A549 (cell line): ENCODE data around the gene CACNA1I. TPM values are rescaled to one million over a fixed set of nuclear protein-coding genes. Genes with fewer than 3 reads are reported as not detected.

ENCODE experiments used
- ATAC-seq, 2 experiments: fragments of 200-7000 bp in 1 of 2; fragments of >200 bp in 1 of 2; cut with Nextera tagmentation in 1 of 2; cut with Tn5 transposase in 1 of 2; 3 replicates each; pipeline versions ENCODE4 v1.8.0 to v1.9.1; 2018 to 2020; ENCODE audit warnings: mild to moderate bottlenecking in 1 of 2, moderate library complexity in 1 of 2
- CTCF ChIA-PET: fragments of 300-600 bp; sonication (Branson Sonifier 250); formaldehyde crosslinking; extraction: SDS; loops from one replicate; lab custom pipeline; 2021; ENCODE audit warnings: antibody characterized with exemption, inconsistent platforms; lab: Yijun Ruan, JAX
- POLR2A ChIA-PET: fragments of 350-600 bp; formaldehyde crosslinking; extraction: SDS; loops from one replicate; lab custom pipeline; 2021; ENCODE audit warnings: antibody characterized with exemption, inconsistent platforms; lab: Yijun Ruan, JAX
- DNase-seq, 2 experiments: peaks; one replicate each; pipeline versions ENCODE4 v3.0.0 to v3.0.0-alpha.2; 2011 to 2016; ENCODE audit warnings: low read depth in 1 of 2, low spot score in 1 of 2
- FAIRE-seq: peaks from 2 replicates; lab custom pipeline; 2011; peaks lifted over from hg19 to GRCh38; lab: Jason Lieb, UNC
- H3K27ac ChIP-seq, 2 experiments: fragments of >200 bp; sonication (Bioruptor Twin); formaldehyde crosslinking; 3 replicates each; pipeline ENCODE4 v1.5.1; 2016 to 2017
- H3K4me1 ChIP-seq: fragments of >200 bp; sonication (Bioruptor Twin); formaldehyde crosslinking; 3 replicates; pipeline ENCODE4 v1.6.1; 2016
- H3K4me2 ChIP-seq: fragments of >200 bp; sonication (Bioruptor Twin); formaldehyde crosslinking; 3 replicates; pipeline ENCODE4 v1.6.1; 2016
- H3K4me3 ChIP-seq: fragments of >200 bp; sonication (Bioruptor Twin); formaldehyde crosslinking; 3 replicates; pipeline ENCODE4 v1.5.1; 2016
- H3K9me3 ChIP-seq: fragments of >200 bp; sonication (Bioruptor Twin); formaldehyde crosslinking; 3 replicates; pipeline ENCODE4 v1.6.1; 2016
- BHLHE40 ChIP-seq: IDR thresholded peaks from 2 replicates; pipeline ENCODE4 v1.6.1; 2012; ENCODE audit warnings: low read depth, low read length, inconsistent platforms
- CHD2 ChIP-seq: fragments of 150-350 bp; IDR thresholded peaks from 2 replicates; pipeline ENCODE4 v1.6.1; 2014; ENCODE audit warnings: low read length; ENCODE audit not compliant: partially characterized antibody
- GATA3 ChIP-seq: IDR thresholded peaks from 2 replicates; pipeline ENCODE4 v1.6.1; 2012; ENCODE audit warnings: borderline replicate concordance
- HDAC2 ChIP-seq: fragments of 200-600 bp; sonication (generic); IDR thresholded peaks from 2 replicates; pipeline ENCODE4 v1.6.1; 2016
- HOXB13 ChIP-seq: fragments of 250-450 bp; sonication (Bioruptor Pico); IDR thresholded peaks from 2 replicates; pipeline ENCODE4 v1.5.0; 2020; ENCODE audit warnings: low read depth, mild to moderate bottlenecking, moderate library complexity
- KDM5A ChIP-seq: fragments of 200-600 bp; sonication (generic); IDR thresholded peaks from 2 replicates; pipeline ENCODE4 v1.6.1; 2016; ENCODE audit warnings: antibody characterized with exemption, mild to moderate bottlenecking
- MAFK ChIP-seq: fragments of 450-650 bp; IDR thresholded peaks from 2 replicates; pipeline ENCODE4 v1.6.1; 2014; ENCODE audit not compliant: partially characterized antibody
- MYC ChIP-seq: IDR thresholded peaks from 2 replicates; pipeline ENCODE4 v1.6.1; 2012; ENCODE audit warnings: mild to moderate bottlenecking, inconsistent platforms, low read length, improper control_type of control experiment, borderline replicate concordance
- NFE2L2 ChIP-seq: fragments of 150-350 bp; conservative IDR thresholded peaks from 2 replicates; pipeline ENCODE4 v1.6.1; 2014; ENCODE audit warnings: low read length
- NPAS2 ChIP-seq: fragments of 250-450 bp; sonication (Bioruptor Pico); IDR thresholded peaks from 2 replicates; pipeline ENCODE4 v1.8.0; 2022; ENCODE audit warnings: mild to moderate bottlenecking, moderate library complexity, borderline replicate concordance
- POLR2A ChIP-seq: IDR thresholded peaks from 2 replicates; pipeline ENCODE4 v1.6.1; 2012; ENCODE audit warnings: mild to moderate bottlenecking, low read length
- RARB ChIP-seq: fragments of 250-450 bp; sonication (Bioruptor Pico); IDR thresholded peaks from 2 replicates; pipeline ENCODE4 v1.8.0; 2021; ENCODE audit warnings: mild to moderate bottlenecking, moderate library complexity
- SREBF2 ChIP-seq: fragments of 450-650 bp; IDR thresholded peaks from 2 replicates; pipeline ENCODE4 v1.6.1; 2014; ENCODE audit warnings: mild to moderate bottlenecking, moderate library complexity
- TP53 ChIP-seq: fragments of 250-450 bp; sonication (Bioruptor Pico); IDR thresholded peaks from 2 replicates; pipeline ENCODE4 v1.5.0; 2021; ENCODE audit warnings: mild to moderate bottlenecking, moderate library complexity
- ZFP36 ChIP-seq: fragments of 450-650 bp; IDR thresholded peaks from 2 replicates; pipeline ENCODE4 v1.6.1; 2014; ENCODE audit warnings: borderline replicate concordance; ENCODE audit not compliant: partially characterized antibody
- whole genome bisulfite sequencing: methylation state at CpG from one replicate; pipeline ENCODE4 v1.1.6; 2017; ENCODE audit errors: missing lambda C conversion rate; 5-methylcytosine and 5-hydroxymethylcytosine counted together
- polyA plus RNA-seq, 4 experiments: library from polyadenylated mRNA; depleted of rRNA in 3 of 4; stranded (reverse); fragments of >200 nt; fragmentation: RNase III in 1 of 4; extraction: RNeasy Plus Mini Kit Qiagen cat#74134 plus additional on column Dnase treatment in 1 of 4; gene quantifications; 2 replicates in 3 of 4; 3 replicates in 1 of 4; pipeline ENCODE4 v1.2.3, GENCODE V29; 2011 to 2017
- TF ChIP-seq, protein P1 (sequence below): fragments of >200 bp; sonication (Bioruptor Twin); formaldehyde crosslinking; IDR thresholded peaks from 2 replicates; pipeline ENCODE4 v1.6.1; 2016
- TF ChIP-seq, protein P2 (sequence below): fragments of 200-600 bp; sonication (generic); IDR thresholded peaks from 2 replicates; pipeline ENCODE4 v1.6.1; 2016; ENCODE audit warnings: antibody characterized with exemption, mild to moderate bottlenecking, moderate library complexity

The CACNA1I gene
- polyA plus RNA-seq, 2 of the 4 experiments (the other 2 are of a cell fraction), result 0.03 to 0.13 TPM

DNA sequence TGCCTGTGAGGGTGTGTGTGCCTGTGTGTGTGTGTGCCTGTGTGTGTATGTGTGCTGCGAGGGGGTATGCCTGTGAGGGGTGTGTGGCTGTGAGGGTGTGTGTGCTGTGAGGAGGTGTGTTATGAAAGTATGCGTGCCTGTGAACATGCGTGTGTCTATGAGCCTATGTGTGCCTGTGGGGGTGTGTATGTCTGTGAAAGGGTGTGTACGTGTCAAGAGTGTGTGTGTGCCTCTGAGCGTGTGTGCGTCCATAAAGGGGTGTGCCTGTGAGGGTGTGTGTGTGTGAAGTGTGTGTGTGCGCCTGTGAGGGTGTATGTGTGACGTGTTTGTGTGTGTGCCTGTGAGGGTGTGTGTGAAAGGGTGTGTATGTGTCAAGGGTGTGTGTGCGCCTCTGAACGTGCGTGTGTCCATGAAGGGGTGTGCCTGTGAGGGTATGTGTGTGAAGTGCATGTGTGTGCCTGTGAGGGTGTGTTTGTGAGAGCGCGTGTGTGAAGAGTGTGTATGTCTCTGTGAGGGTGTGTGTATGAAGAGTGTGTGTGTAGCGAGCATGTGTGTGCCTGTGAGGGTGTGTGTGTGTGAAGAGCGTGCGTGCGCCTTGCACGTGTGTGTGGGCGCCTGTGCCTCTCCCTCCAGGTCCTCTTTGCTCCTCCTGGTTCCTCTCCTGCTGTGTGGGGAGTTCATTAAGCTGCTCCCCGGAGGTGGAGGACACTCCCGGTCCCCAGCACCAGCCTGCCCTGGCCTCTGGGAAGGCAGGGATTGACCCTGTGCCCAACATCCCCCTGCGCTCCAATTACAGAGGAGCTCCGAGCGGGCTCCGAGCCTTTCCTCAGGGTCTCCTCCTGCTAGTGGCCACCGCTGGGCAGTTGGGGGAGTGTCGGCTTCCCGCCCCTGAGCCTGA lies 53.3 kb downstream of the CACNA1I start:
- no peak overlapping the region for H3K27ac ChIP-seq
- ChIA-PET POLR2A (no interaction called here), CTCF (interaction anchor here (0.6 to 1.1 kb wide), 3 partner anchors 8 to 401 kb away, joined by 3 read pairs; no protein-coding TSS in a partner anchor)
- no peak overlapping the region for H3K4me2 ChIP-seq
- ATAC-seq, result peak; percentile 32 to 54; a peak in 3 of 6 replicates
- WGBS, result 57% methylated on average over 24 of the region's 28 CpGs
- FAIRE-seq, result no peak
- no peaks in the 10 kb centered on the region for H3K4me1 ChIP-seq
- no peak overlapping the region for H3K4me3 ChIP-seq
- TF ChIP-seq, protein P1, sequence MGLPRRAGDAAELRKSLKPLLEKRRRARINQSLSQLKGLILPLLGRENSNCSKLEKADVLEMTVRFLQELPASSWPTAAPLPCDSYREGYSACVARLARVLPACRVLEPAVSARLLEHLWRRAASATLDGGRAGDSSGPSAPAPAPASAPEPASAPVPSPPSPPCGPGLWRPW, result no peak
- peak; percentile 1; the same call in 1 of the 2 replicates for TF ChIP-seq POLR2A
- DNase-seq, result no peak
- no peaks in the 10 kb centered on the region for H3K9me3 ChIP-seq

DNA sequence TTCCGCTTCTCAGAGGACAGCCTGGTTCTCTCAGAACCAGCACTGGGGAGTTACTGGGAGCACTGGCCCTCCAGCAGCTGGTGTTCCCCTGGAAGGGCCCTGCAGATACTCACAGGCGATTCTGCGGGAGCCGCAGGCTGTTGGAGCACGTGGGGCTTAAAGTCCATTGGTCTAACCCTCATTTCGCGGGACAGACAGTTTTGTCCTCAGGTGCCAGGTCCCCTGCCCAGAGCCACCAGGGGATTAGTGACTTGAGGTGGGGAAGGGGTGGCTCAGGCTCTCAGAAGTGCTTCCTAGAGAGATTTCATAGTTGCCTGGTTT lies 53.9 kb downstream of the CACNA1I start:
- TF ChIP-seq GATA3 (no peak), SREBF2 (no peak), ZFP36 (no peak), NFE2L2 (no peak)
- TF ChIP-seq, all 56 proteins: peak for 0
- Histone ChIP-seq H3K4me1 (no peaks in the 10 kb centered on the region), H3K27ac (no peak overlapping the region), H3K9me3 (no peaks in the 10 kb centered on the region), H3K4me3 (no peak overlapping the region), H3K4me2 (no peak overlapping the region)
- FAIRE-seq, result no peak
- 50% methylated on average over 7 of the region's 7 CpGs for whole genome bisulfite sequencing
- POLR2A ChIA-PET, result no interaction called here
- no peak for DNase-seq
- peak; percentile 9 to 39; a peak in 3 of 6 replicates for ATAC-seq
- CTCF ChIA-PET, result interaction anchor here (0.6 to 1.1 kb wide), 3 partner anchors 9 to 400 kb away, joined by 3 read pairs; no protein-coding TSS in a partner anchor

DNA sequence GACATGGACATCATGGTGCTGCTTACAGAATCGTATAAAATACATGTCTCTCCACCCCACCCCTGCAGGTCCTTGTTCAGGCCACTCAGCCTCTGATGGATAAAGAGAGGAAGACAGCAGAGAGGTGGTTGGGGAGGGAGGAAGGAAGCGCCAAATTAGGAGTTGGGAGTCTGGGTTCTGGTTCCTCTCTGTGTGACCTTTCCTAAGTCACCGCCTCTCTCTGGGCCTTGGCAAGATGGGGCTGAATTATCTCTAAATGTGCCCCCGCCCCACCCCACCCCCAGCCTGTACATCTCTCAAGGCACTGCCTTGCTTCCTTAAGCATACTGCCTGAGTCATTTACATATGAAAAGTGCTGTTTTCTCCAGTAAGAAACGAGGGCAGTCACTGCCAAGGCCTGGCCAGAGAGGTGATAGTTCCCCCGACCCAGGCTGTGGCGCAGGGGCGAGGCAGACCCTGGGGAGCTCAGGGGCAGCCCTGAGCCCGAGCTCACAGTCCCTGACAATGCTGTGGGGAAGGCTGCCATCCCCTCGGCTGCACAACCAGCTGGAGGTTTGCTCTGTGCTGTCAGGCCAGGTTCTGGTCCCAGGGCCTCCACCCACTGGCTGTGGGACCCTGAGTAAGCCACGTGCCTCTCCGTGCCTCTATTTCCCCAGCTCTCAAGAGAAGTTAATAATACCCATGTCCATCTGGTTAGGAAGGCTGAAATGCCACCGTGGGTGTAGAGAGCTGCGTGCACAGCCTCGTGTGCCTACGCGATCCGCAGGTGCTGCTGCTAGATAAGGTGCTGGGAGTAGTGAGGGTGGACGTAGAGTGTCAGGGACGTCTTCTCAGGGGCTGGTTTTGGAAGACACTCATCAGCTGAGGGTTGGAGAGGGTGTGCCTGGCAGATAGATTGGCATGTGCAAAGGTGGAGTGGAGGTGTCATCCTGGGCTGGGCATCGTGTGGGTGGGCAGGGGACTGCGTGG lies 55.3 kb downstream of the CACNA1I start:
- H3K4me2 ChIP-seq, result no peak overlapping the region
- DNase-seq (no peak), FAIRE-seq (no peak), ATAC-seq (no peak)
- 79% methylated on average over 14 of the region's 22 CpGs for WGBS
- ChIA-PET CTCF (interaction anchor here (1.0 to 1.3 kb wide), 2 partner anchors 11 to 12 kb away, joined by 3 to 4 read pairs; no protein-coding TSS in a partner anchor), POLR2A (no interaction called here)
- no peak overlapping the region for H3K4me3 ChIP-seq
- H3K4me1 ChIP-seq, result no peaks in the 10 kb centered on the region
- H3K27ac ChIP-seq, result no peak overlapping the region
- TF ChIP-seq CHD2, result no peak
- no peak for TF ChIP-seq BHLHE40
- TF ChIP-seq, protein P2, sequence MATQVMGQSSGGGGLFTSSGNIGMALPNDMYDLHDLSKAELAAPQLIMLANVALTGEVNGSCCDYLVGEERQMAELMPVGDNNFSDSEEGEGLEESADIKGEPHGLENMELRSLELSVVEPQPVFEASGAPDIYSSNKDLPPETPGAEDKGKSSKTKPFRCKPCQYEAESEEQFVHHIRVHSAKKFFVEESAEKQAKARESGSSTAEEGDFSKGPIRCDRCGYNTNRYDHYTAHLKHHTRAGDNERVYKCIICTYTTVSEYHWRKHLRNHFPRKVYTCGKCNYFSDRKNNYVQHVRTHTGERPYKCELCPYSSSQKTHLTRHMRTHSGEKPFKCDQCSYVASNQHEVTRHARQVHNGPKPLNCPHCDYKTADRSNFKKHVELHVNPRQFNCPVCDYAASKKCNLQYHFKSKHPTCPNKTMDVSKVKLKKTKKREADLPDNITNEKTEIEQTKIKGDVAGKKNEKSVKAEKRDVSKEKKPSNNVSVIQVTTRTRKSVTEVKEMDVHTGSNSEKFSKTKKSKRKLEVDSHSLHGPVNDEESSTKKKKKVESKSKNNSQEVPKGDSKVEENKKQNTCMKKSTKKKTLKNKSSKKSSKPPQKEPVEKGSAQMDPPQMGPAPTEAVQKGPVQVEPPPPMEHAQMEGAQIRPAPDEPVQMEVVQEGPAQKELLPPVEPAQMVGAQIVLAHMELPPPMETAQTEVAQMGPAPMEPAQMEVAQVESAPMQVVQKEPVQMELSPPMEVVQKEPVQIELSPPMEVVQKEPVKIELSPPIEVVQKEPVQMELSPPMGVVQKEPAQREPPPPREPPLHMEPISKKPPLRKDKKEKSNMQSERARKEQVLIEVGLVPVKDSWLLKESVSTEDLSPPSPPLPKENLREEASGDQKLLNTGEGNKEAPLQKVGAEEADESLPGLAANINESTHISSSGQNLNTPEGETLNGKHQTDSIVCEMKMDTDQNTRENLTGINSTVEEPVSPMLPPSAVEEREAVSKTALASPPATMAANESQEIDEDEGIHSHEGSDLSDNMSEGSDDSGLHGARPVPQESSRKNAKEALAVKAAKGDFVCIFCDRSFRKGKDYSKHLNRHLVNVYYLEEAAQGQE, result no peak
- TF ChIP-seq SREBF2, result no peak
- no peak for TF ChIP-seq MYC
- no peak for TF ChIP-seq RARB (CRISPR knock-in tag)
- TF ChIP-seq KDM5A, result no peak
- TF ChIP-seq MAFK, result no peak
- TF ChIP-seq NPAS2 (CRISPR knock-in tag), result no peak
- TF ChIP-seq HDAC2, result no peak
- no peak for TF ChIP-seq HOXB13 (CRISPR knock-in tag)
- no peak for TF ChIP-seq TP53 (CRISPR knock-in tag)
- no peaks in the 10 kb centered on the region for H3K9me3 ChIP-seq
